Stimulated activated CD4-positive, alpha-beta T cell treated with anti-CD3 and anti-CD28 coated beads, Interleukin-2, amount 100 ng/mL, for 24 hours (primary cell): ENCODE measurements around the gene HTR2A.
"Not testable (repeated sequence)": the region's sequence is repeated elsewhere in the genome, so short reads cannot be mapped to it uniquely, and the experiment has no call there.

ENCODE experiments used
- DNase-seq, 2 donors: peaks; one replicate each; pipeline ENCODE4 v3.0.0-alpha.2; 2020

The HTR2A gene

GRCh38 chr13:46868091-46868490 is 28.8 kb downstream of the HTR2A start:
- DNase-seq, result no peak

- DNase-seq, result no peak
These were observed 30.7 kb downstream of the HTR2A start for GRCh38 chr13:46866150-46866549.

DNA sequence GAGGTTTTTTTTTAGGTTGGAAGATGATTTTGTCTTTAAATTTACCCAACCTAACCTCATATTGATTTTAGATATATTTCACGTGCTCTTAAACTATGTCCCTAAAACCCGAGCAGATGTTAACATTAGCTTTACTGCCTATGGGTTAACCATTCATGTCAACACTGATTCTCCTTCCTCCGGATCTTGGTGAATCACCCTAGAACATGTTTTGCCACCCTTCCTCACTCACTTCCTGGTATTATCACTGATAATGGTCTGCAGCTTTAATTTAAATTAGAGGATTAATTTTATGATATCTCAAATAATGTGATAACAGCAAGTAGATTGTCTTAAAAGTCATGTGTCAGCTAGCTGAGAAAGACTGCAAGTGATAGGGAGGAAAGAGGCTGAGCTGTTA is 31.9 kb downstream of the HTR2A start:
- DNase-seq, result no peak

DNA sequence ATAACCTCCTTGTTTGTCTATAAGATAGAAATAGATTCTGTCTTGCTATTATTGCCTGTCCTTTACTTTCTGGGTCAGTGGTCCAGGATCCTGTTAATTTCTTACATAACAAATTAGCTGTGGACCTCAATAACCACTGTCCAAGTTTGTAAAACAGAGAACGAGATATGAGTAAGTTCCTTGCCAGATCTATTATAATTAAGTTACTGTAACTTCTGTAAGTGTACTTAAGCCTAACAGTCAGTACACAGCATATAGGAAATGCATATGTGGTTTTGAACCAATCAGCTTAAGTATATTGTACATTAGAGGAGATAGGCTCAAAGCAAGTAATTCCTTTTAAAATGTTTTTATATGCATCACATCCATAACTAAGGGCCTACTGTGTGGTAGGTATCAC is 34.9 kb downstream of the HTR2A start:
- DNase-seq, result no peak

GRCh38 chr13:46860722-46861121 is 36.1 kb downstream of the HTR2A start:
- no peak for DNase-seq

- DNase-seq, result no peak
These were observed 38.1 kb downstream of the HTR2A start for GRCh38 chr13:46858776-46859175.

- DNase-seq, result no peak
These were observed 38.7 kb downstream of the HTR2A start for GRCh38 chr13:46858163-46858562.

GRCh38 chr13:46855664-46856063 is 41.2 kb downstream of the HTR2A start:
- DNase-seq, result no peak

DNA sequence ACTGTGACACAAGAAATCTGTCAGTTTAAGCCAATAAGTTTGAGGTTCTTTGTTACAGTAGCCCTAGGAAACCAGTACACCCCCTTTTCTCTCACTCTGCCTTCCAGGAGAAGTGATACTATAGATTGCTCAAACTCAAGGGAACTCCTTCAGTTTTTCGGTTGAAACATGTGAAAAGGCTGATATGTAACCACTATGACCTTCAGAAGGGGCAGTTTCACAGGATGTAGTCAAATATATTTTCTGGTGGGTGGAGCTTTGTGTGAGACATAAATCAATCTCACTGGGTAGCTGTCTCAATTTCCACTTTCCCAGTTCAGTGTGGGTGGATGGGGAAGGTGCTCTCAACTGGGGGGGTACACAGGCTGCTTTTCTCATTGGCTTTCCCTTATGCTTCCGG is 41.7 kb downstream of the HTR2A start:
- no peak for DNase-seq

GRCh38 chr13:46852168-46852567 is 44.7 kb downstream of the HTR2A start:
- no peak for DNase-seq

DNA sequence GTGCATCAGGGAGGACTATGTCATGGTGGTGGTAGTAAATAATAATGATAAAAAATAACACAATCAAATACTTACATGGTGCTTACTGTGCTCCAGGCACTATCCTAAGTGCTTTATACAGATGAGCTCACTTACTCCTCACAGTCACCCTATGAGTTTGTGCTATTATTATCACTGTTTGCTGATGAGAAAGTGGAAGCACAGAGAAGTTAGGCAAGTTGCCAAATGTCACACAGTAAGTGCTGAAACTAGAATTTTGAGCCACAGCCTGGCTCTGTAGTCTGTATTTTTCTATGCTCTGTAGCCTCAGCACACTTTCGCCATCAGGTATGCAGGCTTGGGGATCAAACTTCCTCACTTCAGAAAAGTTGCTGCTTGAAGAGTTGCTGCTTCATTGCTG is 46.6 kb downstream of the HTR2A start:
- no peak for DNase-seq

DNA sequence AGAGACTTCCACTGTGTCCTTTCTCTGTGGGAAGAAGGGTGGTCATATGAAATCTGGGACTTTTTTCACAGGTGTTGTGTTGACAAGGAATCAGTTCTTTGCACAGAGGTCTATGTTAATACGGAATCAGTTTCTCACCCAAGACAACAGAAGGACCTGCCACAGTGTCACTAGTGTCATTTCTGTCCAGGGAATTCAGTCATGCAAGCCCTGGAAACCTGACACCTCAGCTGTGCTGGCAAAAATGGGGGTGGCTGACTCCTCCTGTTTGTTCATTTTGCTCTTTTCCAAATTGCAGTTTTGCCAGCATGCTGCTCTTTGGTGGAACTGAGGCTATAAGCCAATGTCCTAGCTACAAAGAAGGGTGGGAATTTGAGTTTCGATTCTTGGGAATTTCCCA is 50.1 kb downstream of the HTR2A start:
- no peak for DNase-seq

DNA sequence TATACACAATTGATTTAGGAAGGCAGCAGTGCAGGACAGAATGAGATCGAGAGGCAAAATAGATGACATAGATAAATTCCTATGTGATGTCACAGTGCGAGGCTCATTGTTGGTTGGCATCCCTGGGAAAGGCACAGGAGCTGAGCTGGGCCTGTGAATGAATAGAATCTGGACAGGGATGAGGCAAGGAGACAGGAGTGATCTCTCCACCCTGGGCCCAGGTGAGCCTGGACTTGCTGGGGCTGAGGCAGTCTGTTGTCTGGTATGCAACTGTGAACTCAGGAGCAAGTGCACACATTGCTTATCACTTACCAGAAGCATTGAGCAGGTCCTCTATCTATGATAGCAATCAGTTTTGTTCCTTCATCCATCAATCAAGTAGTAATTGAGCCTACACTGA is 51.7 kb downstream of the HTR2A start:
- no peak for DNase-seq

- DNase-seq, result no peak
These were observed 52.4 kb downstream of the HTR2A start for GRCh38 chr13:46844431-46844830.

DNA sequence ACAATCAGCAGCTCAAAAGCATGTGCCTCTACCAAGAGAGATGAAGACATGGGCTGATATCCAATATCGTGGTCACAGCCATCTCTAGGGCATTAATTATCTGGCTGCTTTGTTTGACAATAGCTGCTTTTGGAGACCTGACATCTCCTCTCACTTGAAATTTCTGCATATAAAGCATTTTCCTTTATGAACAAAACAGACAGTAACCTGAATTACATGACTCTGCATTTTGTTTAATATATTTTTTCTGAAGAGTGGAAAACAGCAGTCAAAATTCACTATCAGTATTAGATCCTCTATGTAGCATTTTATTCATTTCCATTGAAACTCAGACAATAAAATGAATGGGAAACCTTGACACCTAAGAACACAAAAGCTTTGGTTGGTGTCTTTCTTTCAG is 57.5 kb downstream of the HTR2A start:
- no peak for DNase-seq

- no peak for DNase-seq
These were observed 62.2 kb downstream of the HTR2A start for GRCh38 chr13:46834657-46835056.

DNA sequence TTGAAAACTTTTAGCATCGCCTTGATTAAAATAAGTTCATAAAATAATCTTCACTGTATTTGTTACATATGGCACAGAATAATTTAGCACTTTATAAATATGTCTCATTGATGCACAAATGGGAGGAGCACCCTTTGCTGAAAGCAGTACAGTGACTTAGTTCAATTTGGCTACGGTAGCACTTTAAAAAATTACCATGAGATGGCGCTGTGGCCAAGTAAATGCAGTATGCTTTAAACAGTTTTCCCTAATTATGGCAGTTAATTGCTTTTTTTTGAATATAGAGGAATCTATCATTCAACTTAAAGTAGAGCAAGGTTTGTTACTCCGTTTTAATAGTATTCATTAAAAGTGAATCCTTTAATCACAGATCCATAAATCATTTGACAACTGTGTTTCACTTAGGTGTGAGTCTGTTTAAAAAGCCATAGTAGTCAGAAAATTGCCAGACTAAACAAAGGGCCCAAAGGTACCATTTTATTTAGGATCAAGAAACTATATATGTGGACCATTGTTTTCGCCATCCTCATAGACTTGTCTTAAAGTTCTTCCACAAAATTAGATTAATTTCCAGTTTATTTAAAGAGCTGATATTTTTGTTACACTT is 65.2 kb downstream of the HTR2A start:
- peak; percentile 37 to 40 for DNase-seq

GRCh38 chr13:46830405-46831005 is 66.3 kb downstream of the HTR2A start:
- DNase-seq, result no peak

DNA sequence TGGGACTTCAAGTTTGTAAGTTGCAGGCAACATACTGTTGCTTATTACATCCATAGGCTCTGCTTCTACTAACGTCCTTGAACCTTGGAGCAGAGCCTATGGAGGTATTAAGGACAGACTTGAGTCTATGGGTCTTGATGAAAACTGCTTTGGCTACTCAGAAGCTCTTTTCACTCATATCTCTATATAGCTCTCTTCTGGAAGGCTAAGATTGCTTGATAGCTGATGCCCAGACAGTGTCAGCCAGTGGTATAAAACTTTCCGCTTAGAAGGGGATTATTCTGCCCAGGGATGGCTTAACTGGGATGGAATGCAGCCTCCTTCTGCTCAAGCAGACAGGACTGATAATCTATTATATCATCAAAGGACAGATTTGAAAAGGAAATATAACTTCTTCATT is 74.3 kb downstream of the HTR2A start:
- DNase-seq, result no peak

DNA sequence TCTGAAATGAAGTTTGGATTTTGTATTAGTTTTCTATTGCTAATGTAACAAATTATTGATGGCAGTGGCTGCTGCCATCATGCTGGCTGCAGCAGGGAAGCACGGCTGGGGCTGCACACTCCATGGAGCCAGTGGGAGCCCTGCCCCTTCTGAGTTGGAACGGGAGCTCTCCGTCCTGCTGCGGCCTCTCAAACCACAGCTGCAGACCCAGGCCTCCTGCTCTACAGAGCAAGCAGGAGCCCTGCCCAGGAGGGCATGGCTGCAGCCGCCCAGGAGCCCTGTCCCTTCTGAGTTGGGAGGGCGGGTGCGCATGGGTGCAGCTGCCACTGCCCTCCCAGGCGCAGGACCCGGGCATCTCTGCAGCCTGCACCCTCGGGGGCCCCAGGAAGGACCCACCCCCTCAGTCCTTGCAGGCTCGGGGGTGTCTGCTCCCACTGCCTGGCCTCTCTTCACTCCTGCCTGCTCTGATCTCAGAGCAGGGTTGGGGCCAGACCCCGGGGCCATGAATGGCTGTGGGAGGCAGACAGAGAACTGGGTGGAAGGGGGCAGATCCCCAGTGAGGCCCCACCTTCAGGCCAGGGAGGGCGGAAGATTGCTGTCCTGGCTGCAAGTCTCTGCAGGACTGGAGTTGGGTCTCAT is 78.9 kb downstream of the HTR2A start:
- DNase-seq, result no peak

- DNase-seq, result no peak
These were observed 79.8 kb downstream of the HTR2A start for GRCh38 chr13:46817095-46817494.

GRCh38 chr13:46816371-46816770 is 80.5 kb downstream of the HTR2A start:
- no peak for DNase-seq

- no peak for DNase-seq
These were observed 84.5 kb downstream of the HTR2A start for GRCh38 chr13:46812301-46812797.

DNA sequence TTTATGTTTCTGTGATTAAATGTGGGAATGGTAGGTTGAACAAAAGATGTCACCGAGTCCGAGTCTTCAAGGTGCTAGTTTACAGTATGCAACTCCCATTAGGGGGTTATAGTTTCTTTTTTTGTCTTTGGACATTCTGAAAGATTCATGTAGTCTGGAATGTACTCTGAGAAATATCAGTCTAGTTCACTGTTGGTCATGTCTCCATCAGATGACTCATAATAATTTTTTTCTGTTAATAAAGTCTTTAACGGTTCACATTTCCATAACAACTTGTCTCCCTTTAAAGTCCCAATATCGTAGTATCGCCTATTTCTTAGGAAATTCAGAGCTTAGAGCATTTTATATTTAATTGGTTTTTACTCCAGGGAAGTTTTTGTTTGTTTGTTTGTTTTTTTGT is 86.4 kb downstream of the HTR2A start:
- no peak for DNase-seq

DNA sequence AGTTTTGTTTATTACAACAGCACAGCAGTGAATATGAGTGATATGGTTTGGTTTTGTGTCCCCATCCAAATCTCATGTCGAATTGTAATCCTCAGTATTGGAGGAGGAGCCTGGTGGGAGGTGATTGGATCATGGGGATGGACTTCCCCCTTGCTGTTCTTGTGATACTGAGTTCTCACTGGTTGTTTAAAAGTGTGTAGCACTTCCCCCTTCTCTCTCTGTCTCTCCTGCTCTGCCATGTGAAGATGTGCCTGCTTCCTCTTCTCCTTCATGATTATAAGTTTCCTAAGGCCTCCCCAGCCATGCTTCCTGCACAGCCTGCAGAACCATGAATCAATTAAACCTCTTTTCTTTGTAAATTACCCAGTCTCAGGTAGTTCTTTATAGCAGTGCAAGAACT is 91.9 kb downstream of the HTR2A start:
- not testable (repeated sequence) for DNase-seq
